Measurements from ENCODE around the gene BRPF1. TPM values are rescaled to one million over a fixed set of nuclear protein-coding genes. Genes with fewer than 3 reads are reported as not detected.
A peak's percentile ranks its signal among the peaks of the same experiment; 100 is the strongest.

Gene BRPF1
- total RNA-seq, 1 donor from 2014 or later = 19.5 TPM

GRCh38 chr3:9750556-9751411, 19.2 kb downstream of the BRPF1 start:
- Histone ChIP-seq H4K20me1 (ENCODE audit: insufficient read depth, low read length) (peaks cover 12% of the 10 kb centered on the region), H3K27ac (ENCODE audit: low read depth, low read length) (peak overlapping the region; percentile 45), H3K4me1 (ENCODE audit: insufficient read depth, low read length) (peaks cover 36% of the 10 kb centered on the region), H3K36me3 (ENCODE audit: insufficient read depth, low read length) (peaks cover 19% of the 10 kb centered on the region), H2AFZ (ENCODE audit: low read depth, low read length) (peak overlapping the region; percentile 68), H3K4me2 (ENCODE audit: low read length) (peak overlapping the region; percentile 90), H3K9ac (ENCODE audit: low read length) (peak overlapping the region; percentile 79), H3K9me3 (ENCODE audit: insufficient read depth, low read depth, low read length) (no peaks in the 10 kb centered on the region), H3K27me3 (ENCODE audit: insufficient read depth, low read length) (no peaks in the 10 kb centered on the region), H3K79me2 (ENCODE audit: insufficient read depth, low read length) (peaks cover 20% of the 10 kb centered on the region), H3K4me3 (ENCODE audit: insufficient read depth, low read depth, low read length) (peak overlapping the region; percentile 78)
- Mint-ChIP-seq H3K9me3 (ENCODE audit: unreplicated experiment) (no peaks in the 10 kb centered on the region), H3K27ac (ENCODE audit: unreplicated experiment) (peak overlapping the region; percentile 96), H3K4me1 (ENCODE audit: low read depth, unreplicated experiment) (peaks cover 34% of the 10 kb centered on the region), H3K4me3 (ENCODE audit: unreplicated experiment) (peak overlapping the region; percentile 90), H3K36me3 (ENCODE audit: low read depth, unreplicated experiment) (peaks cover 24% of the 10 kb centered on the region), H3K27me3 (ENCODE audit: low read depth, unreplicated experiment) (no peaks in the 10 kb centered on the region)
- DNase-seq (ENCODE audit: low read depth) (peak; percentile 24), FAIRE-seq (no peak)
- TF ChIP-seq EZH2 (IDR thresholded peaks at IDR 0.05; ENCODE audit: insufficient read depth, low read length) = no peak
- TF ChIP-seq, protein P1, sequence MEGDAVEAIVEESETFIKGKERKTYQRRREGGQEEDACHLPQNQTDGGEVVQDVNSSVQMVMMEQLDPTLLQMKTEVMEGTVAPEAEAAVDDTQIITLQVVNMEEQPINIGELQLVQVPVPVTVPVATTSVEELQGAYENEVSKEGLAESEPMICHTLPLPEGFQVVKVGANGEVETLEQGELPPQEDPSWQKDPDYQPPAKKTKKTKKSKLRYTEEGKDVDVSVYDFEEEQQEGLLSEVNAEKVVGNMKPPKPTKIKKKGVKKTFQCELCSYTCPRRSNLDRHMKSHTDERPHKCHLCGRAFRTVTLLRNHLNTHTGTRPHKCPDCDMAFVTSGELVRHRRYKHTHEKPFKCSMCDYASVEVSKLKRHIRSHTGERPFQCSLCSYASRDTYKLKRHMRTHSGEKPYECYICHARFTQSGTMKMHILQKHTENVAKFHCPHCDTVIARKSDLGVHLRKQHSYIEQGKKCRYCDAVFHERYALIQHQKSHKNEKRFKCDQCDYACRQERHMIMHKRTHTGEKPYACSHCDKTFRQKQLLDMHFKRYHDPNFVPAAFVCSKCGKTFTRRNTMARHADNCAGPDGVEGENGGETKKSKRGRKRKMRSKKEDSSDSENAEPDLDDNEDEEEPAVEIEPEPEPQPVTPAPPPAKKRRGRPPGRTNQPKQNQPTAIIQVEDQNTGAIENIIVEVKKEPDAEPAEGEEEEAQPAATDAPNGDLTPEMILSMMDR (IDR thresholded peaks at IDR 0.05; ENCODE audit: insufficient read depth, low read depth, low read length) = no peak

DNA sequence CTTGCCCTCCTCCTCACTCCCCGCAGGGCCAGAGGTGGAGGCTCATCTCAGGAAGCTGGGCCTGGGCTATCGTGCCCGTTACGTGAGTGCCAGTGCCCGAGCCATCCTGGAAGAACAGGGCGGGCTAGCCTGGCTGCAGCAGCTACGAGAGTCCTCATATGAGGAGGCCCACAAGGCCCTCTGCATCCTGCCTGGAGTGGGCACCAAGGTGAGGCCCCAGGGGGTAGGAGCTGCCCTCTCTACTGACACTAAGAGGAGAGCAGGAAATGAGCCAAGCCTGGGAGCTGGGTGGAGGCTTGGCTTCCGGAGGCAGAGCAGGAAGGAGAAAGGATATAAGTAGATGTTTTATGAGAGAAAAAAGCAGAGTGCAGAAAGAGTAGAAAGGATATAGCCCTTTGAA, 23.1 kb downstream of the BRPF1 start:
- peak overlapping the region; percentile 4 for H3K4me2 ChIP-seq (ENCODE audit: low read length)
- no peak overlapping the region for H3K4me3 Mint-ChIP-seq (ENCODE audit: unreplicated experiment)
- H3K27ac Mint-ChIP-seq (ENCODE audit: unreplicated experiment) = no peak overlapping the region
- H3K4me1 Mint-ChIP-seq (ENCODE audit: low read depth, unreplicated experiment) = peaks cover 13% of the 10 kb centered on the region
- no peak for DNase-seq (ENCODE audit: low read depth)
- H3K36me3 ChIP-seq (ENCODE audit: insufficient read depth, low read length) = peaks cover 6% of the 10 kb centered on the region
- H3K4me1 ChIP-seq (ENCODE audit: insufficient read depth, low read length) = peaks cover 12% of the 10 kb centered on the region
- no peak overlapping the region for H2AFZ ChIP-seq (ENCODE audit: low read depth, low read length)
- H3K36me3 Mint-ChIP-seq (ENCODE audit: low read depth, unreplicated experiment) = peaks cover 25% of the 10 kb centered on the region
- H3K9me3 ChIP-seq (ENCODE audit: insufficient read depth, low read depth, low read length) = no peaks in the 10 kb centered on the region
- peaks cover 20% of the 10 kb centered on the region for H3K79me2 ChIP-seq (ENCODE audit: insufficient read depth, low read length)
- no peaks in the 10 kb centered on the region for H3K27me3 Mint-ChIP-seq (ENCODE audit: low read depth, unreplicated experiment)
- no peak overlapping the region for H3K4me3 ChIP-seq (ENCODE audit: insufficient read depth, low read depth, low read length)
- H3K9ac ChIP-seq (ENCODE audit: low read length) = no peak overlapping the region
- H4K20me1 ChIP-seq (ENCODE audit: insufficient read depth, low read length) = no peaks in the 10 kb centered on the region
- no peak for FAIRE-seq
- H3K9me3 Mint-ChIP-seq (ENCODE audit: unreplicated experiment) = no peaks in the 10 kb centered on the region
- no peaks in the 10 kb centered on the region for H3K27me3 ChIP-seq (ENCODE audit: insufficient read depth, low read length)
- H3K27ac ChIP-seq (ENCODE audit: low read depth, low read length) = no peak overlapping the region
- TF ChIP-seq, protein P1 (IDR thresholded peaks at IDR 0.05; ENCODE audit: insufficient read depth, low read depth, low read length) = no peak
- TF ChIP-seq EZH2 (IDR thresholded peaks at IDR 0.05; ENCODE audit: insufficient read depth, low read length) = no peak

DNA sequence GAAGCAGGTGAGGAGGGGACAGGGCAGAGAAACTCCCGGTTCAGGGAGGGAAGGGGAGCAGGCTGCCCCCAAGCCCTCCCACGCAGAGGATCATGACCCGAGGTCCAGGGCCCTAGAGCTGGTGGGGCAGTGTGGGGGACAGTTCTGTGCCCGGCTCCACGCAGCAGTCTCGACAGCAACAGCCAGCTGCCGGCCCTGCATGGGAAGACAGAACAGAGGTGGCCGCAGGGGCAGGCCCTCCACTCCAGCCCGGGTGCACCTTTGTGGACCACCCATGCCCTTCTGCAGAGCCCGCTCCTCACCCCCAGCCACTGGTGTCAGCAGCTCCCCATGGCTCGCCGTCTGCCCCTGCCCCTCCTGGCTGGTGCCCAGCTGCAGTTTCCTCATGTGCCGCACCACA, 25.9 kb downstream of the BRPF1 start:
- Mint-ChIP-seq H3K36me3 (ENCODE audit: low read depth, unreplicated experiment) (peaks cover 35% of the 10 kb centered on the region), H3K9me3 (ENCODE audit: unreplicated experiment) (no peaks in the 10 kb centered on the region), H3K27me3 (ENCODE audit: low read depth, unreplicated experiment) (no peaks in the 10 kb centered on the region), H3K4me3 (ENCODE audit: unreplicated experiment) (no peak overlapping the region), H3K27ac (ENCODE audit: unreplicated experiment) (no peak overlapping the region), H3K4me1 (ENCODE audit: low read depth, unreplicated experiment) (peaks cover 6% of the 10 kb centered on the region)
- no peaks in the 10 kb centered on the region for H3K9me3 ChIP-seq (ENCODE audit: insufficient read depth, low read depth, low read length)
- H3K27me3 ChIP-seq (ENCODE audit: insufficient read depth, low read length) = no peaks in the 10 kb centered on the region
- H3K27ac ChIP-seq (ENCODE audit: low read depth, low read length) = no peak overlapping the region
- FAIRE-seq (no peak), DNase-seq (ENCODE audit: low read depth) (no peak)
- no peaks in the 10 kb centered on the region for H4K20me1 ChIP-seq (ENCODE audit: insufficient read depth, low read length)
- TF ChIP-seq, protein P1 (IDR thresholded peaks at IDR 0.05; ENCODE audit: insufficient read depth, low read depth, low read length) = no peak
- no peak for TF ChIP-seq EZH2 (IDR thresholded peaks at IDR 0.05; ENCODE audit: insufficient read depth, low read length)
- H3K4me3 ChIP-seq (ENCODE audit: insufficient read depth, low read depth, low read length) = no peak overlapping the region
- H3K36me3 ChIP-seq (ENCODE audit: insufficient read depth, low read length) = peaks cover 6% of the 10 kb centered on the region
- no peak overlapping the region for H3K9ac ChIP-seq (ENCODE audit: low read length)
- no peaks in the 10 kb centered on the region for H3K79me2 ChIP-seq (ENCODE audit: insufficient read depth, low read length)
- no peak overlapping the region for H2AFZ ChIP-seq (ENCODE audit: low read depth, low read length)
- H3K4me1 ChIP-seq (ENCODE audit: insufficient read depth, low read length) = peaks cover 3% of the 10 kb centered on the region
- no peak overlapping the region for H3K4me2 ChIP-seq (ENCODE audit: low read length)

Measured in astrocyte (in vitro differentiated cells and primary cell).